Vagina (tissue), 2 donors: ENCODE results near the gene ADGRG2. TPM values are rescaled to one million over a fixed set of nuclear protein-coding genes. Genes with fewer than 3 reads are reported as not detected.

Source experiments
- DNase-seq, 2 donors: peaks; one replicate each; pipeline ENCODE4 v3.0.0-alpha.2; 2017; ENCODE audit errors: extremely low spot score in 2 of 2
- H3K27ac ChIP-seq: fragments of 200-600 bp; sonication (generic); one replicate; pipeline ENCODE4 v1.5.1; 2019
- H3K27me3 ChIP-seq: fragments of 200-600 bp; sonication (generic); one replicate; pipeline ENCODE4 v1.5.1; 2019
- H3K36me3 ChIP-seq, 2 donors: fragments of 200-600 bp; sonication (generic); one replicate each; pipeline ENCODE4 v1.5.1; 2017 to 2019
- H3K4me1 ChIP-seq: fragments of 200-600 bp; sonication (generic); one replicate; pipeline ENCODE4 v1.5.1; 2019
- H3K4me3 ChIP-seq, 2 donors: fragments of 200-600 bp; sonication (generic); 1 replicate in 1 of 2; 2 replicates in 1 of 2; pipeline ENCODE4 v1.5.1; 2016 to 2019
- H3K9me3 ChIP-seq: fragments of 200-600 bp; sonication (generic); one replicate; pipeline ENCODE4 v1.5.1; 2019
- POLR2A ChIP-seq, 2 donors: fragments of 450-650 bp; IDR thresholded peaks; one replicate each; pipeline ENCODE4 v1.6.1; 2017; ENCODE audit warnings: antibody characterized with exemption in 2 of 2, mild to moderate bottlenecking in 2 of 2, moderate library complexity in 2 of 2
- POLR2AphosphoS5 ChIP-seq, 2 donors: sonication (generic); formaldehyde crosslinking; IDR thresholded peaks; one replicate each; pipeline ENCODE4 v1.9.0; 2017; ENCODE audit warnings: antibody characterized with exemption in 2 of 2, mild to moderate bottlenecking in 2 of 2, low read depth in 1 of 2; ENCODE audit not compliant: insufficient read depth in 1 of 2
- intact Hi-C: fragments of 100-400 bp; cut with DNase I; formaldehyde crosslinking; loops from one replicate; pipeline ENCODE4 v1.15.1; 2023
- total RNA-seq: library from RNA; depleted of rRNA; stranded (reverse); fragments of >200 nt; gene quantifications from one replicate; pipeline ENCODE4 v1.2.3, GENCODE V29; 2016
- TF ChIP-seq, protein P1 (sequence below), 3 experiments: fragments of 450-650 bp in 2 of 3; fragments of 200-600 bp in 1 of 3; sonication (generic) in 1 of 3; IDR thresholded peaks; one replicate each; pipeline ENCODE4 v1.5.1; 2017 to 2019; ENCODE audit warnings: antibody characterized with exemption in 3 of 3, mild to moderate bottlenecking in 2 of 3, moderate library complexity in 2 of 3

Gene ADGRG2
- total RNA-seq, 1 donor from 2014 or later = 2.0 TPM

GRCh38 chrX:19107035-19107434 is 15.2 kb downstream of the ADGRG2 start:
- Histone ChIP-seq H3K4me1 (no peaks in the 10 kb centered on the region), H3K36me3 (no peaks in the 10 kb centered on the region), H3K9me3 (no peaks in the 10 kb centered on the region), H3K27ac (no peak overlapping the region), H3K27me3 (no peaks in the 10 kb centered on the region), H3K4me3 (no peak overlapping the region)
- TF ChIP-seq POLR2AphosphoS5 (IDR thresholded peaks at IDR 0.05; ENCODE audit: insufficient read depth in 1 of 2, low read depth in 1 of 2) (no peak), POLR2A (IDR thresholded peaks at IDR 0.05) (no peak)
- TF ChIP-seq, protein P1, sequence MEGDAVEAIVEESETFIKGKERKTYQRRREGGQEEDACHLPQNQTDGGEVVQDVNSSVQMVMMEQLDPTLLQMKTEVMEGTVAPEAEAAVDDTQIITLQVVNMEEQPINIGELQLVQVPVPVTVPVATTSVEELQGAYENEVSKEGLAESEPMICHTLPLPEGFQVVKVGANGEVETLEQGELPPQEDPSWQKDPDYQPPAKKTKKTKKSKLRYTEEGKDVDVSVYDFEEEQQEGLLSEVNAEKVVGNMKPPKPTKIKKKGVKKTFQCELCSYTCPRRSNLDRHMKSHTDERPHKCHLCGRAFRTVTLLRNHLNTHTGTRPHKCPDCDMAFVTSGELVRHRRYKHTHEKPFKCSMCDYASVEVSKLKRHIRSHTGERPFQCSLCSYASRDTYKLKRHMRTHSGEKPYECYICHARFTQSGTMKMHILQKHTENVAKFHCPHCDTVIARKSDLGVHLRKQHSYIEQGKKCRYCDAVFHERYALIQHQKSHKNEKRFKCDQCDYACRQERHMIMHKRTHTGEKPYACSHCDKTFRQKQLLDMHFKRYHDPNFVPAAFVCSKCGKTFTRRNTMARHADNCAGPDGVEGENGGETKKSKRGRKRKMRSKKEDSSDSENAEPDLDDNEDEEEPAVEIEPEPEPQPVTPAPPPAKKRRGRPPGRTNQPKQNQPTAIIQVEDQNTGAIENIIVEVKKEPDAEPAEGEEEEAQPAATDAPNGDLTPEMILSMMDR (IDR thresholded peaks at IDR 0.05) = no peak
- intact Hi-C loops = no loop called here
- DNase-seq = no peak

GRCh38 chrX:19100586-19100985 is 21.7 kb downstream of the ADGRG2 start:
- no peak for TF ChIP-seq POLR2A (IDR thresholded peaks at IDR 0.05)
- TF ChIP-seq POLR2AphosphoS5 (IDR thresholded peaks at IDR 0.05; ENCODE audit: insufficient read depth in 1 of 2, low read depth in 1 of 2) = no peak
- TF ChIP-seq, protein P1 (IDR thresholded peaks at IDR 0.05) = no peak
- Histone ChIP-seq H3K9me3 (no peaks in the 10 kb centered on the region), H3K27me3 (no peaks in the 10 kb centered on the region), H3K36me3 (no peaks in the 10 kb centered on the region), H3K4me3 (no peak overlapping the region), H3K4me1 (no peaks in the 10 kb centered on the region), H3K27ac (no peak overlapping the region)
- intact Hi-C loops = no loop called here
- DNase-seq = no peak

DNA sequence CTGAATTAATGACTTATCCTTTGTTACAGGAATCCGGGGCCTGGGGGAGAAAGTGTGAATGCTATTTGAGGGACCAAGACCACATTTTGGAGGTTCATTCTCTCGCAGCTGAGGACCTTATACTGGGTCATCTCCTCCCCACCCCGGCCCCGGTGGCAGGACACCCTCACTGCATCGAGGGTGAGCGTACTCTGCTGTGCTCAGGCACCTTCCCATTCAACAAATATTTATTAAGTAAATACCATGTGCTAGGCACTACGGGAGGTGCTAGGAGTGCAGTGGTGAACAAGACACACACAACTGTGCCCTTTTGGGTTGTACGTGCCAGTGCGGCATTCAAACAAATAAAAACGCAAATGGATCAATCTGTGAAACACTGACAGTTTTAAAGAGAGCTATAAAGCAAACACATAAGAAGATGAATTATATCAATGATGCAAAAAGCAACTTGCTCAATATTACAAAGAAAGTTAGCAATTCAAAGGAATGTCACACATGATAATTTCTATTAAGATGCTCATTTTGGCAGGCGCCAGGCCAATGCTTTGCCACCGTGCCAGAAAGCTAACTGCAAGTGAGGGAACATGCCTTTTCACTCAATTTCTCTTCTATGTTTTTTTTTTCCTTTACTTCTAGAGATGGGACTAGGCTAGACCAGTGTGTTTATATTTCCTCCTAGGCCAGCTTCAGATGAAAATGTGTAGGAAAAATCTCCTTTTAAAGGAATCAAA is 24.6 kb downstream of the ADGRG2 start:
- no peak for DNase-seq
- no peaks in the 10 kb centered on the region for H3K4me1 ChIP-seq
- no peaks in the 10 kb centered on the region for H3K27me3 ChIP-seq
- no peak overlapping the region for H3K27ac ChIP-seq
- no peaks in the 10 kb centered on the region for H3K36me3 ChIP-seq
- no peaks in the 10 kb centered on the region for H3K9me3 ChIP-seq
- intact Hi-C loops = no loop called here
- H3K4me3 ChIP-seq = no peak overlapping the region
- TF ChIP-seq, protein P1 (IDR thresholded peaks at IDR 0.05) = no peak
- TF ChIP-seq POLR2AphosphoS5 (IDR thresholded peaks at IDR 0.05; ENCODE audit: insufficient read depth in 1 of 2, low read depth in 1 of 2) = no peak

- Histone ChIP-seq H3K27me3 (no peaks in the 10 kb centered on the region), H3K9me3 (no peaks in the 10 kb centered on the region), H3K27ac (no peak overlapping the region), H3K36me3 (no peaks in the 10 kb centered on the region), H3K4me1 (no peaks in the 10 kb centered on the region), H3K4me3 (no peak overlapping the region)
- TF ChIP-seq, protein P1 (IDR thresholded peaks at IDR 0.05) = no peak
- TF ChIP-seq POLR2AphosphoS5 (IDR thresholded peaks at IDR 0.05; ENCODE audit: insufficient read depth in 1 of 2, low read depth in 1 of 2) = no peak
- no peak for TF ChIP-seq POLR2A (IDR thresholded peaks at IDR 0.05)
- DNase-seq = no peak
- intact Hi-C loops = no loop called here
Observed at GRCh38 chrX:19096586-19096985, 25.7 kb downstream of the ADGRG2 start.

DNA sequence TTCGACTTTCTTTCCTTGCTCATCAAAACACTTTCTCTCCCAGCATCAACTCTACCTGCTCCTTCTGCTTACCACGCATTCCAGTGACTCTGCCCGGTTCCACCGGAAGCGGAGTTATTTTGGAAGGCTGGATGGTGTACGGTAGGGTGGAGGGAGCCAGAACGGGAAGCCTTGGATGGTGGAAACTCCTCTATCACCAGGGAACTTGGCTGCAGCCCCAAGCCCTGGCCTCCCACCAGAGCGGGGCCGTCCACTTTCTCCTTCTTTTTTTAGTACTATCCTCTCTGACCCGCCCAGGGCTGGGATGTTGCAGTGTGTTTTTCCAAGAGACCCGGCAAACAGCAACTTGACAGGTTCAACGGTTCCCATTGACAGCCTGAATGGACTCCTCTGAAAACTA is 27.6 kb downstream of the ADGRG2 start:
- Histone ChIP-seq H3K9me3 (peaks cover 4% of the 10 kb centered on the region), H3K4me3 (no peak overlapping the region), H3K27ac (no peak overlapping the region), H3K4me1 (no peaks in the 10 kb centered on the region), H3K27me3 (no peaks in the 10 kb centered on the region), H3K36me3 (no peaks in the 10 kb centered on the region)
- DNase-seq = no peak
- TF ChIP-seq POLR2A (IDR thresholded peaks at IDR 0.05) = no peak
- TF ChIP-seq, protein P1 (IDR thresholded peaks at IDR 0.05) = no peak
- no peak for TF ChIP-seq POLR2AphosphoS5 (IDR thresholded peaks at IDR 0.05; ENCODE audit: insufficient read depth in 1 of 2, low read depth in 1 of 2)
- intact Hi-C loops = no loop called here
